Activated CD4-positive, alpha-beta memory T cell treated with anti-CD3 and anti-CD28 coated beads for 36 hours (primary cell): ENCODE data around the gene CD320. TPM values are rescaled to one million over a fixed set of nuclear protein-coding genes. Genes with fewer than 3 reads are reported as not detected.
"Not testable (repeated sequence)": the region's sequence is repeated elsewhere in the genome, so short reads cannot be mapped to it uniquely, and the experiment has no call there.

Source experiments
- CTCF ChIA-PET: fragments of 350-600 bp; sonication (Branson Sonifier 250); formaldehyde crosslinking; loops from one replicate; lab custom pipeline; 2021; ENCODE audit warnings: antibody characterized with exemption, inconsistent platforms; lab: Charles Lee
- POLR2A ChIA-PET: fragments of 350-600 bp; sonication (Branson Sonifier 250); formaldehyde crosslinking; loops from one replicate; lab custom pipeline; 2021; ENCODE audit warnings: antibody characterized with exemption; lab: Charles Lee
- DNase-seq: peaks from one replicate; pipeline ENCODE4 v3.0.0-alpha.2; 2020
- H3K27ac Mint-ChIP-seq: one replicate; pipeline ENCODE4 v1.8.0; 2021; ENCODE audit warnings: mixed read lengths
- H3K27me3 Mint-ChIP-seq: one replicate; pipeline ENCODE4 v1.8.0; 2021; ENCODE audit warnings: mixed read lengths
- H3K36me3 Mint-ChIP-seq: one replicate; pipeline ENCODE4 v1.8.0; 2021; ENCODE audit warnings: mixed read lengths
- H3K4me1 Mint-ChIP-seq: one replicate; pipeline ENCODE4 v1.8.0; 2021; ENCODE audit warnings: low read depth, mixed read lengths
- H3K4me3 Mint-ChIP-seq: one replicate; pipeline ENCODE4 v1.8.0; 2021; ENCODE audit warnings: mild to moderate bottlenecking, mixed read lengths
- H3K9me3 Mint-ChIP-seq: one replicate; pipeline ENCODE4 v1.8.0; 2021; ENCODE audit warnings: mixed read lengths
- intact Hi-C: fragments of 100-400 bp; cut with micrococcal nuclease; formaldehyde crosslinking; loops from one replicate; pipeline ENCODE4 v1.15.1; 2023
- total RNA-seq, 2 experiments: library from RNA; stranded (reverse); gene quantifications; one replicate each; pipeline ENCODE4 v1.2.3, GENCODE V29; 2021

The CD320 gene
- total RNA-seq, 2 experiments from 2014 or later: 44.9 to 45.4 TPM

GRCh38 chr19:8319807-8320520 is 11.8 kb upstream of the CD320 start:
- H3K36me3 Mint-ChIP-seq: peaks cover 36% of the 10 kb centered on the region
- peak overlapping the region; percentile 16 for H3K27ac Mint-ChIP-seq
- intact Hi-C loops: no loop called here
- CTCF ChIA-PET: interaction anchor here (0.8 to 1.9 kb wide), 3 partner anchors 15 to 258 kb away, joined by 3 to 7 read pairs (median 4); no protein-coding TSS in a partner anchor
- POLR2A ChIA-PET: interaction anchor here (1.6 kb wide), 1 partner anchor 8 kb away, joined by 4 read pairs; no protein-coding TSS in a partner anchor
- DNase-seq: no peak
- H3K4me1 Mint-ChIP-seq: peaks cover 33% of the 10 kb centered on the region
- no peaks in the 10 kb centered on the region for H3K27me3 Mint-ChIP-seq
- H3K4me3 Mint-ChIP-seq: peak overlapping the region; percentile 99
- no peaks in the 10 kb centered on the region for H3K9me3 Mint-ChIP-seq

- POLR2A ChIA-PET, H3K9me3 Mint-ChIP-seq, H3K27ac Mint-ChIP-seq, H3K27me3 Mint-ChIP-seq, DNase-seq, intact Hi-C loops, H3K4me3 Mint-ChIP-seq: not testable (repeated sequence)
- H3K36me3 Mint-ChIP-seq: peaks cover 33% of the 10 kb centered on the region
- peaks cover 31% of the 10 kb centered on the region for H3K4me1 Mint-ChIP-seq
- CTCF ChIA-PET: interaction anchor here (0.7 kb wide), 1 partner anchor 35 kb away, joined by 3 read pairs; no protein-coding TSS in a partner anchor
These were observed 10.7 kb upstream of the CD320 start for GRCh38 chr19:8318835-8319234.

GRCh38 chr19:8316351-8317125 is 8.4 kb upstream of the CD320 start:
- peaks cover 12% of the 10 kb centered on the region for H3K36me3 Mint-ChIP-seq
- no peaks in the 10 kb centered on the region for H3K9me3 Mint-ChIP-seq
- ChIA-PET POLR2A (no interaction called here), CTCF (no interaction called here)
- intact Hi-C loops: no loop called here
- no peak overlapping the region for H3K4me3 Mint-ChIP-seq
- no peak overlapping the region for H3K27ac Mint-ChIP-seq
- peaks cover 13% of the 10 kb centered on the region for H3K4me1 Mint-ChIP-seq
- no peaks in the 10 kb centered on the region for H3K27me3 Mint-ChIP-seq
- no peak for DNase-seq

- CTCF ChIA-PET, DNase-seq, H3K27ac Mint-ChIP-seq, intact Hi-C loops, POLR2A ChIA-PET, H3K9me3 Mint-ChIP-seq, H3K36me3 Mint-ChIP-seq, H3K27me3 Mint-ChIP-seq, H3K4me3 Mint-ChIP-seq: not testable (repeated sequence)
- peaks cover 11% of the 10 kb centered on the region for H3K4me1 Mint-ChIP-seq
These were observed 7.0 kb upstream of the CD320 start for GRCh38 chr19:8314981-8315640.

- ChIA-PET POLR2A (interaction anchor here (0.9 kb wide), 1 partner anchor 9 kb away, joined by 4 read pairs; the partner anchor contains the start of gene NDUFA7), CTCF (interaction anchor here (1.2 kb wide), 1 partner anchor 24 kb away, joined by 3 read pairs; no protein-coding TSS in a partner anchor)
- no peaks in the 10 kb centered on the region for H3K9me3 Mint-ChIP-seq
- DNase-seq: no peak
- intact Hi-C loops: no loop called here
- H3K4me1 Mint-ChIP-seq: peaks cover 22% of the 10 kb centered on the region
- H3K27me3 Mint-ChIP-seq: no peaks in the 10 kb centered on the region
- H3K36me3 Mint-ChIP-seq: peaks cover 12% of the 10 kb centered on the region
- no peak overlapping the region for H3K27ac Mint-ChIP-seq
- H3K4me3 Mint-ChIP-seq: no peak overlapping the region
These were observed 3.5 kb upstream of the CD320 start for GRCh38 chr19:8311461-8312260.

- H3K9me3 Mint-ChIP-seq: no peaks in the 10 kb centered on the region
- H3K4me1 Mint-ChIP-seq: peaks cover 31% of the 10 kb centered on the region
- no peak overlapping the region for H3K27ac Mint-ChIP-seq
- H3K27me3 Mint-ChIP-seq: no peaks in the 10 kb centered on the region
- H3K4me3 Mint-ChIP-seq: no peak overlapping the region
- CTCF ChIA-PET: interaction anchor here (1.2 kb wide), 1 partner anchor 25 kb away, joined by 3 read pairs; no protein-coding TSS in a partner anchor
- POLR2A ChIA-PET: no interaction called here
- no peak for DNase-seq
- peaks cover 10% of the 10 kb centered on the region for H3K36me3 Mint-ChIP-seq
- intact Hi-C loops: no loop called here
These were observed 2.3 kb upstream of the CD320 start for GRCh38 chr19:8310342-8311055.

GRCh38 chr19:8308891-8309291 is 733 bp upstream of the CD320 start:
- H3K36me3 Mint-ChIP-seq: peaks cover 9% of the 10 kb centered on the region
- DNase-seq: peak; percentile 2
- intact Hi-C loops: loop anchor here (1.0 to 5.0 kb wide), 3 partner anchors 12 to 1798 kb away; partner anchors contain the start of genes CERS4, NDUFA7, PPAN and RPS28
- H3K27ac Mint-ChIP-seq: no peak overlapping the region
- peak overlapping the region; percentile 96 for H3K4me3 Mint-ChIP-seq
- no peaks in the 10 kb centered on the region for H3K27me3 Mint-ChIP-seq
- CTCF ChIA-PET: interaction anchor here (1.0 kb wide), 1 partner anchor 39 kb away, joined by 3 read pairs; no protein-coding TSS in a partner anchor
- POLR2A ChIA-PET: no interaction called here
- H3K4me1 Mint-ChIP-seq: peaks cover 31% of the 10 kb centered on the region
- H3K9me3 Mint-ChIP-seq: no peaks in the 10 kb centered on the region

- CTCF ChIA-PET: no interaction called here
- H3K4me3 Mint-ChIP-seq: peak overlapping the region; percentile 96
- H3K27me3 Mint-ChIP-seq: no peaks in the 10 kb centered on the region
- POLR2A ChIA-PET: interaction anchor here (1.0 kb wide), 1 partner anchor 27 kb away, joined by 3 read pairs; no protein-coding TSS in a partner anchor
- H3K36me3 Mint-ChIP-seq: peaks cover 9% of the 10 kb centered on the region
- intact Hi-C loops: loop anchor here (5.0 kb wide), 1 partner anchor 1800 kb away; the partner anchor contains the start of gene PPAN
- H3K4me1 Mint-ChIP-seq: peaks cover 31% of the 10 kb centered on the region
- H3K9me3 Mint-ChIP-seq: no peaks in the 10 kb centered on the region
- DNase-seq: peak; percentile 8
- peak overlapping the region; percentile 92 for H3K27ac Mint-ChIP-seq
These were observed 676 bp downstream of the CD320 start for GRCh38 chr19:8307400-8307964.

GRCh38 chr19:8306235-8307054 is 1.7 kb downstream of the CD320 start:
- Mint-ChIP-seq H3K36me3 (peaks cover 9% of the 10 kb centered on the region), H3K9me3 (no peaks in the 10 kb centered on the region), H3K27ac (peak overlapping the region; percentile 92), H3K27me3 (no peaks in the 10 kb centered on the region), H3K4me3 (peak overlapping the region; percentile 96), H3K4me1 (peaks cover 31% of the 10 kb centered on the region)
- DNase-seq: no peak
- POLR2A ChIA-PET: interaction anchor here (1.0 kb wide), 1 partner anchor 28 kb away, joined by 3 read pairs; no protein-coding TSS in a partner anchor
- intact Hi-C loops: loop anchor here (5.0 kb wide), 1 partner anchor 1801 kb away; the partner anchor contains the start of gene PPAN
- CTCF ChIA-PET: interaction anchor here (1.5 kb wide), 1 partner anchor 37 kb away, joined by 4 read pairs; no protein-coding TSS in a partner anchor
